Articular chondrocyte of knee joint (primary cell): ENCODE data around the gene LIPC. TPM values are rescaled to one million over a fixed set of nuclear protein-coding genes. Genes with fewer than 3 reads are reported as not detected.

ENCODE experiments used
- small RNA-seq: library from RNA; depleted of rRNA; stranded (forward); fragments of <200 nt; gene quantifications from one replicate; pipeline ENCODE3, GENCODE V24; 2012
- total RNA-seq: library from RNA; depleted of rRNA; stranded (reverse); fragments of >200 nt; gene quantifications from 2 replicates; pipeline ENCODE4 v1.2.3, GENCODE V29; 2012

The LIPC gene
- 1.8 and 4.1 TPM in 2 replicates for total RNA-seq

GRCh38 chr15:58431221-58432149, at the start of gene LIPC:
Gene LIPC, plus strand, starts transcription at chr15:58431991. Its CDS starts 42 bp downstream, at chr15:58432033.

Small RNA genes lying within 50 kb of the gene (small RNA-seq; reads per million reads assigned to genes)
- not detected for gene AC084781.2
